HepG2 (cell line): ENCODE results near the gene SLC2A2. TPM values are rescaled to one million over a fixed set of nuclear protein-coding genes. Genes with fewer than 3 reads are reported as not detected.

ENCODE experiments used
- AGO1 ChIP-seq: fragments of 200-400 bp; formaldehyde crosslinking; IDR thresholded peaks from 2 replicates; pipeline ENCODE4 v1.6.1; 2017; ENCODE audit warnings: mild to moderate bottlenecking, low read depth, low read length, moderate library complexity; ENCODE audit not compliant: poor library complexity, severe bottlenecking
- HNF1A ChIP-seq, 2 experiments: sonication (generic) in 1 of 2; formaldehyde crosslinking in 1 of 2; IDR thresholded peaks; 2 replicates each; pipeline versions ENCODE4 v1.4.0 to v1.6.1; 2016 to 2020; ENCODE audit warnings: borderline replicate concordance in 1 of 2, low read depth in 1 of 2, mild to moderate bottlenecking in 1 of 2, missing genetic modification reagents in 1 of 2
- NBN ChIP-seq: fragments of 450-650 bp; conservative IDR thresholded peaks from 2 replicates; pipeline ENCODE4 v1.6.1; 2017
- NKX3-1 ChIP-seq: sonication (generic); formaldehyde crosslinking; IDR thresholded peaks from 2 replicates; pipeline ENCODE4 v1.5.0; 2020; ENCODE audit warnings: missing genetic modification reagents
- PCBP2 ChIP-seq: fragments of 200-400 bp; formaldehyde crosslinking; optimal IDR thresholded peaks from 2 replicates; pipeline ENCODE3; 2018; ENCODE audit warnings: low read length, low read depth; ENCODE audit not compliant: poor library complexity, severe bottlenecking
- PLRG1 ChIP-seq: fragments of 450-650 bp; conservative IDR thresholded peaks from 2 replicates; pipeline ENCODE4 v1.6.1; 2016
- RARA ChIP-seq: IDR thresholded peaks from 2 replicates; pipeline ENCODE4 v1.6.1; 2016; ENCODE audit warnings: missing genetic modification reagents, missing compliant biosample characterization
- SOX13 ChIP-seq, 3 experiments: fragments of 450-650 bp in 1 of 3; sonication (generic) in 1 of 3; formaldehyde crosslinking in 1 of 3; IDR thresholded peaks in 2 of 3; conservative IDR thresholded peaks in 1 of 3; 2 replicates each; pipeline versions ENCODE4 v1.5.0 to v1.6.1; 2016 to 2020; ENCODE audit warnings: antibody characterized with exemption in 1 of 3, mild to moderate bottlenecking in 1 of 3, missing compliant biosample characterization in 1 of 3, missing genetic modification reagents in 1 of 3, moderate library complexity in 1 of 3
- ZNF17 ChIP-seq: sonication (generic); formaldehyde crosslinking; IDR thresholded peaks from 2 replicates; pipeline ENCODE4 v1.5.0; 2020; ENCODE audit warnings: mild to moderate bottlenecking, missing genetic modification reagents
- ZNF296 ChIP-seq: sonication (generic); formaldehyde crosslinking; conservative IDR thresholded peaks from 2 replicates; pipeline ENCODE4 v1.5.0; 2020; ENCODE audit warnings: mild to moderate bottlenecking, missing genetic modification reagents
- ZNF598 ChIP-seq: sonication (generic); formaldehyde crosslinking; IDR thresholded peaks from 2 replicates; pipeline ENCODE4 v1.5.1; 2020; ENCODE audit warnings: mild to moderate bottlenecking, missing genetic modification reagents, borderline replicate concordance
- ZNF841 ChIP-seq: sonication (generic); formaldehyde crosslinking; IDR thresholded peaks from 2 replicates; pipeline ENCODE4 v1.8.1; 2023; ENCODE audit warnings: missing genetic modification reagents, borderline replicate concordance
- polyA plus RNA-seq, 8 experiments: library from polyadenylated mRNA; depleted of rRNA in 3 of 8; stranded (reverse) in 7 of 8; unstranded in 1 of 8; fragments of >200 nt; fragmentation: Illumina TruSeq in 4 of 8; extraction: Trizol in 4 of 8; gene quantifications; 2 replicates each; pipeline versions ENCODE4 v1.2.1 to v1.2.3, GENCODE V29; 2011 to 2016; ENCODE audit warnings: low read depth in 4 of 8, missing spikeins in 1 of 8, mixed read lengths in 1 of 8; ENCODE audit not compliant: insufficient read depth in 1 of 8
- total RNA-seq, 5 experiments: library from RNA; depleted of rRNA; stranded (reverse); fragments of >200 nt; fragmentation: Illumina TruSeq; extraction: Trizol; gene quantifications; 2 replicates each; pipeline ENCODE4 v1.2.3, GENCODE V29; 2016; ENCODE audit warnings: low read depth in 1 of 5
- TF ChIP-seq, protein P1 (sequence below): sonication (generic); formaldehyde crosslinking; IDR thresholded peaks from 2 replicates; pipeline ENCODE4 v1.5.1; 2020; ENCODE audit warnings: mild to moderate bottlenecking, missing genetic modification reagents, borderline replicate concordance
- TF ChIP-seq, protein P2 (sequence below): sonication (generic); formaldehyde crosslinking; IDR thresholded peaks from 2 replicates; pipeline ENCODE4 v1.5.0; 2020; ENCODE audit warnings: missing genetic modification reagents, mild to moderate bottlenecking, borderline replicate concordance
- TF ChIP-seq, protein P3 (sequence below), 2 experiments: fragments of 450-650 bp in 1 of 2; sonication (generic) in 1 of 2; formaldehyde crosslinking; IDR thresholded peaks; 2 replicates each; pipeline versions ENCODE4 v1.5.0 to v1.8.0; 2020 to 2022; ENCODE audit warnings: mild to moderate bottlenecking in 1 of 2, missing genetic modification reagents in 1 of 2

The SLC2A2 gene
- total and polyA plus RNA-seq, 2 of the 13 experiments (the other 11 are each of a cell fraction or from before 2014, with no cell fraction given): 19.5 to 23.2 TPM

- TF ChIP-seq, protein P1, sequence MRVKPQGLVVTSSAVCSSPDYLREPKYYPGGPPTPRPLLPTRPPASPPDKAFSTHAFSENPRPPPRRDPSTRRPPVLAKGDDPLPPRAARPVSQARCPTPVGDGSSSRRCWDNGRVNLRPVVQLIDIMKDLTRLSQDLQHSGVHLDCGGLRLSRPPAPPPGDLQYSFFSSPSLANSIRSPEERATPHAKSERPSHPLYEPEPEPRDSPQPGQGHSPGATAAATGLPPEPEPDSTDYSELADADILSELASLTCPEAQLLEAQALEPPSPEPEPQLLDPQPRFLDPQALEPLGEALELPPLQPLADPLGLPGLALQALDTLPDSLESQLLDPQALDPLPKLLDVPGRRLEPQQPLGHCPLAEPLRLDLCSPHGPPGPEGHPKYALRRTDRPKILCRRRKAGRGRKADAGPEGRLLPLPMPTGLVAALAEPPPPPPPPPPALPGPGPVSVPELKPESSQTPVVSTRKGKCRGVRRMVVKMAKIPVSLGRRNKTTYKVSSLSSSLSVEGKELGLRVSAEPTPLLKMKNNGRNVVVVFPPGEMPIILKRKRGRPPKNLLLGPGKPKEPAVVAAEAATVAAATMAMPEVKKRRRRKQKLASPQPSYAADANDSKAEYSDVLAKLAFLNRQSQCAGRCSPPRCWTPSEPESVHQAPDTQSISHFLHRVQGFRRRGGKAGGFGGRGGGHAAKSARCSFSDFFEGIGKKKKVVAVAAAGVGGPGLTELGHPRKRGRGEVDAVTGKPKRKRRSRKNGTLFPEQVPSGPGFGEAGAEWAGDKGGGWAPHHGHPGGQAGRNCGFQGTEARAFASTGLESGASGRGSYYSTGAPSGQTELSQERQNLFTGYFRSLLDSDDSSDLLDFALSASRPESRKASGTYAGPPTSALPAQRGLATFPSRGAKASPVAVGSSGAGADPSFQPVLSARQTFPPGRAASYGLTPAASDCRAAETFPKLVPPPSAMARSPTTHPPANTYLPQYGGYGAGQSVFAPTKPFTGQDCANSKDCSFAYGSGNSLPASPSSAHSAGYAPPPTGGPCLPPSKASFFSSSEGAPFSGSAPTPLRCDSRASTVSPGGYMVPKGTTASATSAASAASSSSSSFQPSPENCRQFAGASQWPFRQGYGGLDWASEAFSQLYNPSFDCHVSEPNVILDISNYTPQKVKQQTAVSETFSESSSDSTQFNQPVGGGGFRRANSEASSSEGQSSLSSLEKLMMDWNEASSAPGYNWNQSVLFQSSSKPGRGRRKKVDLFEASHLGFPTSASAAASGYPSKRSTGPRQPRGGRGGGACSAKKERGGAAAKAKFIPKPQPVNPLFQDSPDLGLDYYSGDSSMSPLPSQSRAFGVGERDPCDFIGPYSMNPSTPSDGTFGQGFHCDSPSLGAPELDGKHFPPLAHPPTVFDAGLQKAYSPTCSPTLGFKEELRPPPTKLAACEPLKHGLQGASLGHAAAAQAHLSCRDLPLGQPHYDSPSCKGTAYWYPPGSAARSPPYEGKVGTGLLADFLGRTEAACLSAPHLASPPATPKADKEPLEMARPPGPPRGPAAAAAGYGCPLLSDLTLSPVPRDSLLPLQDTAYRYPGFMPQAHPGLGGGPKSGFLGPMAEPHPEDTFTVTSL: peak; percentile 84; the same call in 1 of the 2 replicates
- TF ChIP-seq AGO1: no peak
- TF ChIP-seq NBN: no peak
- TF ChIP-seq NKX3-1 (CRISPR knock-in tag): no peak
- TF ChIP-seq PLRG1: no peak
- TF ChIP-seq RARA: peak; percentile 60; the same call in 1 of the 2 replicates
- TF ChIP-seq, protein P2, sequence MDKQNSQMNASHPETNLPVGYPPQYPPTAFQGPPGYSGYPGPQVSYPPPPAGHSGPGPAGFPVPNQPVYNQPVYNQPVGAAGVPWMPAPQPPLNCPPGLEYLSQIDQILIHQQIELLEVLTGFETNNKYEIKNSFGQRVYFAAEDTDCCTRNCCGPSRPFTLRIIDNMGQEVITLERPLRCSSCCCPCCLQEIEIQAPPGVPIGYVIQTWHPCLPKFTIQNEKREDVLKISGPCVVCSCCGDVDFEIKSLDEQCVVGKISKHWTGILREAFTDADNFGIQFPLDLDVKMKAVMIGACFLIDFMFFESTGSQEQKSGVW (CRISPR knock-in tag): no peak
- TF ChIP-seq ZNF598 (CRISPR knock-in tag): no peak
- no peak for TF ChIP-seq ZNF841 (CRISPR knock-in tag)
- no peak for TF ChIP-seq ZNF17
- TF ChIP-seq PCBP2: no peak
- TF ChIP-seq HNF1A (IDR thresholded peaks at IDR 0.05; ENCODE audit: low read depth): no peak; the same call in 1 of the 2 replicates
- TF ChIP-seq HNF1A (CRISPR knock-in tag; IDR thresholded peaks at IDR 0.05; ENCODE audit: borderline replicate concordance): no peak
- 0 out of 2 replicates have a peak, but pooled peaks have one; percentile 26 for TF ChIP-seq ZNF296 (CRISPR knock-in tag)
- peak; percentile 73 for TF ChIP-seq SOX13 (IDR thresholded peaks at IDR 0.05)
- peak in 1 of 2 experiments; percentile 81; a peak in 1 of 4 replicates for TF ChIP-seq SOX13 (CRISPR knock-in tag; conservative IDR thresholded peaks at IDR 0.05 in 1 of 2, IDR thresholded peaks at IDR 0.05 in 1 of 2)
- TF ChIP-seq, protein P3, sequence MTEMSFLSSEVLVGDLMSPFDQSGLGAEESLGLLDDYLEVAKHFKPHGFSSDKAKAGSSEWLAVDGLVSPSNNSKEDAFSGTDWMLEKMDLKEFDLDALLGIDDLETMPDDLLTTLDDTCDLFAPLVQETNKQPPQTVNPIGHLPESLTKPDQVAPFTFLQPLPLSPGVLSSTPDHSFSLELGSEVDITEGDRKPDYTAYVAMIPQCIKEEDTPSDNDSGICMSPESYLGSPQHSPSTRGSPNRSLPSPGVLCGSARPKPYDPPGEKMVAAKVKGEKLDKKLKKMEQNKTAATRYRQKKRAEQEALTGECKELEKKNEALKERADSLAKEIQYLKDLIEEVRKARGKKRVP (CRISPR knock-in tag; IDR thresholded peaks at IDR 0.05): peak in 1 of 2 experiments; percentile 18; a peak in 1 of 4 replicates
Observed at GRCh38 chr3:170975283-170976189, 51.0 kb downstream of the SLC2A2 start (continued).
